Smooth muscle cell (in vitro differentiated cells): Measurements from ENCODE around the gene CPXM1. TPM values are rescaled to one million over a fixed set of nuclear protein-coding genes. Genes with fewer than 3 reads are reported as not detected.

Source experiments
- DNase-seq: peaks from one replicate; lab custom pipeline; 2025; ENCODE audit not compliant: unreplicated experiment; lab: John Stamatoyannopoulos, UW
- H2AFZ ChIP-seq: fragments of 200-600 bp; sonication (generic); 2 replicates; pipeline ENCODE4 v1.6.0; 2016; ENCODE audit warnings: antibody characterized with exemption, low read depth, mild to moderate bottlenecking
- H3F3A ChIP-seq: fragments of 200-600 bp; sonication (generic); 2 replicates; pipeline ENCODE4 v1.6.0; 2017; ENCODE audit warnings: antibody characterized with exemption, low read depth
- H3K27ac ChIP-seq: fragments of 200-600 bp; sonication (generic); 2 replicates; pipeline ENCODE4 v1.5.1; 2016; ENCODE audit warnings: low read depth, mild to moderate bottlenecking
- H3K27me3 ChIP-seq: fragments of 200-600 bp; sonication (generic); 2 replicates; pipeline ENCODE4 v1.6.1; 2016; ENCODE audit warnings: low read depth, mild to moderate bottlenecking
- H3K36me3 ChIP-seq: fragments of 200-600 bp; sonication (generic); 2 replicates; pipeline ENCODE4 v1.5.1; 2016; ENCODE audit warnings: low read depth
- H3K4me1 ChIP-seq: fragments of 200-600 bp; sonication (generic); 2 replicates; pipeline ENCODE4 v1.5.1; 2016; ENCODE audit warnings: low read depth
- H3K4me2 ChIP-seq: fragments of 200-600 bp; sonication (generic); 2 replicates; pipeline ENCODE4 v1.6.0; 2016; ENCODE audit warnings: mild to moderate bottlenecking
- H3K4me3 ChIP-seq: fragments of 200-600 bp; sonication (generic); 2 replicates; pipeline ENCODE4 v1.5.1; 2016; ENCODE audit warnings: mild to moderate bottlenecking
- H3K79me2 ChIP-seq: fragments of 200-600 bp; sonication (generic); 2 replicates; pipeline ENCODE4 v1.6.0; 2016; ENCODE audit warnings: low read depth, mild to moderate bottlenecking
- H3K9ac ChIP-seq: fragments of 200-600 bp; sonication (generic); 2 replicates; pipeline ENCODE4 v1.6.0; 2016; ENCODE audit warnings: low read depth
- H3K9me3 ChIP-seq: fragments of 200-600 bp; sonication (generic); replicated peaks from 2 replicates; pipeline ENCODE4 v1.5.1; 2016; ENCODE audit warnings: low read depth
- H4K20me1 ChIP-seq: fragments of 200-600 bp; sonication (generic); 2 replicates; pipeline ENCODE4 v1.6.0; 2016; ENCODE audit warnings: low read depth
- WGBS: methylation state at CpG from one replicate; pipeline ENCODE4 v1.1.7; 2016; ENCODE audit warnings: low lambda C conversion rate; 5-methylcytosine and 5-hydroxymethylcytosine counted together
- polyA plus RNA-seq: library from polyadenylated mRNA; unstranded; fragments of >200 nt; fragmentation: Nextera tagmentation; extraction: Ambion mirVana; gene quantifications from 2 replicates; pipeline ENCODE4 v1.2.1, GENCODE V29; 2016
- total RNA-seq: library from RNA; depleted of rRNA; stranded (reverse); fragments of >200 nt; gene quantifications from 2 replicates; pipeline ENCODE4 v1.2.3, GENCODE V29; 2014
- TF ChIP-seq, protein P1 (sequence below): fragments of 200-600 bp; sonication (generic); IDR thresholded peaks from 2 replicates; pipeline ENCODE4 v1.5.1; 2017; ENCODE audit warnings: borderline replicate concordance, mild to moderate bottlenecking, antibody characterized with exemption; ENCODE audit not compliant: insufficient read depth, poor library complexity, severe bottlenecking

The CPXM1 gene
- total and polyA plus RNA-seq, 2 experiments from 2014 or later: 40.2 to 99.3 TPM

GRCh38 chr20:2746636-2747265 lies 53.7 kb downstream of the CPXM1 start:
- H3K4me3 ChIP-seq: no peak overlapping the region
- peaks cover 7% of the 10 kb centered on the region for H3K4me1 ChIP-seq
- H3K27me3 ChIP-seq: peaks cover 74% of the 10 kb centered on the region
- TF ChIP-seq, protein P1, sequence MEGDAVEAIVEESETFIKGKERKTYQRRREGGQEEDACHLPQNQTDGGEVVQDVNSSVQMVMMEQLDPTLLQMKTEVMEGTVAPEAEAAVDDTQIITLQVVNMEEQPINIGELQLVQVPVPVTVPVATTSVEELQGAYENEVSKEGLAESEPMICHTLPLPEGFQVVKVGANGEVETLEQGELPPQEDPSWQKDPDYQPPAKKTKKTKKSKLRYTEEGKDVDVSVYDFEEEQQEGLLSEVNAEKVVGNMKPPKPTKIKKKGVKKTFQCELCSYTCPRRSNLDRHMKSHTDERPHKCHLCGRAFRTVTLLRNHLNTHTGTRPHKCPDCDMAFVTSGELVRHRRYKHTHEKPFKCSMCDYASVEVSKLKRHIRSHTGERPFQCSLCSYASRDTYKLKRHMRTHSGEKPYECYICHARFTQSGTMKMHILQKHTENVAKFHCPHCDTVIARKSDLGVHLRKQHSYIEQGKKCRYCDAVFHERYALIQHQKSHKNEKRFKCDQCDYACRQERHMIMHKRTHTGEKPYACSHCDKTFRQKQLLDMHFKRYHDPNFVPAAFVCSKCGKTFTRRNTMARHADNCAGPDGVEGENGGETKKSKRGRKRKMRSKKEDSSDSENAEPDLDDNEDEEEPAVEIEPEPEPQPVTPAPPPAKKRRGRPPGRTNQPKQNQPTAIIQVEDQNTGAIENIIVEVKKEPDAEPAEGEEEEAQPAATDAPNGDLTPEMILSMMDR: no peak
- no peaks in the 10 kb centered on the region for H3K36me3 ChIP-seq
- 76% methylated on average over 8 of the region's 8 CpGs for WGBS
- DNase-seq: no peak
- H3F3A ChIP-seq: no peaks in the 10 kb centered on the region
- H3K27ac ChIP-seq: no peak overlapping the region
- no peak overlapping the region for H3K4me2 ChIP-seq
- peaks cover 4% of the 10 kb centered on the region for H4K20me1 ChIP-seq
- H3K9ac ChIP-seq: no peak overlapping the region
- H3K79me2 ChIP-seq: no peaks in the 10 kb centered on the region
- H3K9me3 ChIP-seq: no peaks in the 10 kb centered on the region
- no peak overlapping the region for H2AFZ ChIP-seq

DNA sequence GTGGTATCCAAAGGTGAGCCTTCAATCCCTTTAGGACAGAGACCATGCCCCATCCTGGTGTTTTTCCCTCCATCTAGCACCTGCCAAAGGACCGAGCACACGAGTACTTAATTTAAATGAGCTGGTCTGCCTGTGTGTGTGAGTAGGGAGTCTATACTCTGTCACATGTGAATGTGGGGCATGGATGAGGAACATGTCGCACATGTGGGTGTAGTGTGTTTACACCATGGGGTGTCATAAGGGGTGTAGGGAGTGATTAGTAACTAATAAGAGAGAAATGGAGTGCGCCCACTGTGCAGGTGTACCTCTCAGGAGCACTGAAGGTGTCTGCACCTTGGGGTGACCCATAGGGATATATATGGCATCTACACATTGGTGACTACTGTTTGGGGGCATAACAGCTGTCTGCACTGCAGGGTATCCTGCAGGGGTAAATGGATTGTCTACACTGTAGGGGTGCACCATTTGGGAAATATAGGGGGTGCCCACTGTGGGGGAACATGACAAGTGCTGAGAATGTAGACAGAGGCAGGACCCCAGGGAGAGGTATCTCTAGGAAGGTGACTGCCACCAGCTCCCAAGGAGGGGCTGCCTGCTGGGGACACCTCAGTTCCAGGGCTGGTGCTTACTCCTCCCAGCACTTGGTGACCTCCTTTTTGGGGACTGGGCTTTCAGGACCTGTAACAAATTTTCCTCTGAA lies 54.3 kb downstream of the CPXM1 start:
- H3F3A ChIP-seq: no peaks in the 10 kb centered on the region
- H3K9ac ChIP-seq: no peak overlapping the region
- no peak overlapping the region for H2AFZ ChIP-seq
- no peak for DNase-seq
- peaks cover 2% of the 10 kb centered on the region for H3K4me1 ChIP-seq
- H3K27me3 ChIP-seq: peaks cover 67% of the 10 kb centered on the region
- TF ChIP-seq, protein P1: no peak
- 91% methylated on average over 4 of the region's 4 CpGs for WGBS
- H3K4me2 ChIP-seq: no peak overlapping the region
- no peak overlapping the region for H3K27ac ChIP-seq
- H4K20me1 ChIP-seq: peaks cover 1% of the 10 kb centered on the region
- no peaks in the 10 kb centered on the region for H3K79me2 ChIP-seq
- H3K4me3 ChIP-seq: no peak overlapping the region
- H3K36me3 ChIP-seq: no peaks in the 10 kb centered on the region
- no peaks in the 10 kb centered on the region for H3K9me3 ChIP-seq

GRCh38 chr20:2745060-2745910 lies 55.1 kb downstream of the CPXM1 start:
- H4K20me1 ChIP-seq: no peaks in the 10 kb centered on the region
- no peak overlapping the region for H3K9ac ChIP-seq
- no peaks in the 10 kb centered on the region for H3K79me2 ChIP-seq
- no peak overlapping the region for H3K27ac ChIP-seq
- H3K4me2 ChIP-seq: no peak overlapping the region
- no peaks in the 10 kb centered on the region for H3K4me1 ChIP-seq
- no peaks in the 10 kb centered on the region for H3F3A ChIP-seq
- H3K4me3 ChIP-seq: no peak overlapping the region
- DNase-seq: no peak
- H2AFZ ChIP-seq: no peak overlapping the region
- H3K27me3 ChIP-seq: peaks cover 59% of the 10 kb centered on the region
- no peaks in the 10 kb centered on the region for H3K36me3 ChIP-seq
- H3K9me3 ChIP-seq: no peaks in the 10 kb centered on the region
- WGBS: 86% methylated on average over 12 of the region's 12 CpGs
- TF ChIP-seq, protein P1: no peak

Other genes starting within 250 kb of the CPXM1 start
- 99.2 and 108 TPM in 2 replicates for gene NOP56, start 148.0 kb downstream of the CPXM1 start, total RNA-seq
- gene NOP56, start 148.0 kb downstream of the CPXM1 start, polyA plus RNA-seq: 115 and 154 TPM in 2 replicates
- gene IDH3B, start 136.4 kb downstream of the CPXM1 start, total RNA-seq: 64.2 and 72.3 TPM in 2 replicates
- gene IDH3B, start 136.4 kb downstream of the CPXM1 start, polyA plus RNA-seq: 89.6 and 122 TPM in 2 replicates
- 8.2 and 9.7 TPM in 2 replicates for gene EBF4, start 107.8 kb downstream of the CPXM1 start, total RNA-seq
- gene EBF4, start 107.8 kb downstream of the CPXM1 start, polyA plus RNA-seq: 19.0 and 21.8 TPM in 2 replicates
- gene C20orf141, start 14.4 kb upstream of the CPXM1 start, total RNA-seq: not detected in 2 replicates
- 0.44 TPM in 1 of 2 replicates, not detected in the other for gene C20orf141, start 14.4 kb upstream of the CPXM1 start, polyA plus RNA-seq
- gene TMEM239, start 15.7 kb upstream of the CPXM1 start, total RNA-seq: not detected in 2 replicates
- not detected in 2 replicates for gene TMEM239, start 15.7 kb upstream of the CPXM1 start, polyA plus RNA-seq
- gene PCED1A, start 40.0 kb upstream of the CPXM1 start, total RNA-seq: 18.7 and 24.2 TPM in 2 replicates
- 43.7 and 46.7 TPM in 2 replicates for gene PCED1A, start 40.0 kb upstream of the CPXM1 start, polyA plus RNA-seq
- 26.3 and 30.2 TPM in 2 replicates for gene VPS16, start 40.1 kb upstream of the CPXM1 start, total RNA-seq
- gene VPS16, start 40.1 kb upstream of the CPXM1 start, polyA plus RNA-seq: 32.4 and 36.9 TPM in 2 replicates
- 48.9 and 66.1 TPM in 2 replicates for gene PTPRA, start 72.9 kb upstream of the CPXM1 start, total RNA-seq
- 35.3 and 38.4 TPM in 2 replicates for gene PTPRA, start 72.9 kb upstream of the CPXM1 start, polyA plus RNA-seq
- not detected in 2 replicates for gene GNRH2, start 243.0 kb upstream of the CPXM1 start, total RNA-seq
- gene GNRH2, start 243.0 kb upstream of the CPXM1 start, polyA plus RNA-seq: not detected in 2 replicates
- gene MRPS26, start 245.4 kb upstream of the CPXM1 start, total RNA-seq: 18.3 and 24.4 TPM in 2 replicates
- gene MRPS26, start 245.4 kb upstream of the CPXM1 start, polyA plus RNA-seq: 62.9 and 79.6 TPM in 2 replicates